Pulmonary artery endothelial cell (primary cell): ENCODE measurements around the gene TIAL1. TPM values are rescaled to one million over a fixed set of nuclear protein-coding genes. Genes with fewer than 3 reads are reported as not detected.
"Not testable (repeated sequence)": the region's sequence is repeated elsewhere in the genome, so short reads cannot be mapped to it uniquely, and the experiment has no call there.

Source experiments
- DNase-seq: peaks from one replicate; pipeline ENCODE4 v3.0.0-alpha.2; 2011; ENCODE audit warnings: low read depth, low spot score
- total RNA-seq: library from RNA; depleted of rRNA; stranded (reverse); fragments of >200 nt; gene quantifications from 2 replicates; pipeline ENCODE4 v1.2.3, GENCODE V29; 2014

Gene TIAL1
- total RNA-seq = 22.0 and 30.8 TPM in 2 replicates

GRCh38 chr10:119596537-119597404 is at the start of gene TIAL1:
Gene TIAL1, minus strand, starts transcription at chr10:119596964. Its CDS starts 499 bp downstream, at chr10:119596465.
- peak; percentile 99 for DNase-seq

- DNase-seq = no peak
These were observed 48.2 kb upstream of the TIAL1 start for GRCh38 chr10:119644994-119645393.

GRCh38 chr10:119644205-119644814 is 47.5 kb upstream of the TIAL1 start:
- DNase-seq = no peak

DNA sequence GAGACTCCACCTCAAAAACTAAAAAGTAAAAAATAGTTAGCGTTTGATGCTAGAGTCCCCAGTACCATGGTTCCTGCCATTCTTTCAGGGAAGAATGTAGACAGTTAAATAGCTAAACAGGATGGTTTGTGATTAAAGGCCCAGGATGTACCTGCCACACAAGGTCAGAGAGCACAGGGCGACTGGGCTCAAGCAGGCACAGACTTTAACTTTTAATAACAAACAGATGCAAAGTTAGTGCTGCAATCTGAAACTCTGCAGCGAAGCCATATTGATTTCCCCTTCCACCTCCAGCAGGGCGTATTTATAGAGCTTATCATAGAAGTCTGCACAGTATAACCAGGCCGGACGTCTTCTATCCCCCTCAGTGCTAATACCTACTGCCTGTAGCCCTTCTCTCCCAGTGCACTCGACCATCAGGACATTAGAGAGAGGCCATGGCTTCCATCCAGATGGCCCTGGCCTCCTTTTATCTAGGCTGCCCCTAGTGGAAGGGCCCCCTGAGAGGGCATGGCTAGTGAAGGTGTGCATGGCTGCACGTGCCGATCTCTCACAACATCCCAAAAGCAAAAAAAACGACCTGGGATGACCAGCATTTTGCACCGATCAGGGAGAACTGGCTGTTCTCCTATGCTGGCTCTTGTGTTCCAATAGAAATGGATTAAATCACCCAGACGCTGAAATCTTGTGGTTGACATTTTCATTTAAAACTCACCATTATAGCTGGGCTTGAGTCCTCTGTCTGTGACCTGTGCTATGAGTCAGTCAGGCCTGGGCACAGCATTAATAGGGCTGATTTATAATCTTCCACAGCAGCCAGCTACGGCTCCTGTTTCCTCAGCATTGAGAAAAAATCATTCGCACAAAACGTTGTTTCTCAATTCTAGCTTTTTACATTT is 46.8 kb upstream of the TIAL1 start:
- no peak for DNase-seq

DNA sequence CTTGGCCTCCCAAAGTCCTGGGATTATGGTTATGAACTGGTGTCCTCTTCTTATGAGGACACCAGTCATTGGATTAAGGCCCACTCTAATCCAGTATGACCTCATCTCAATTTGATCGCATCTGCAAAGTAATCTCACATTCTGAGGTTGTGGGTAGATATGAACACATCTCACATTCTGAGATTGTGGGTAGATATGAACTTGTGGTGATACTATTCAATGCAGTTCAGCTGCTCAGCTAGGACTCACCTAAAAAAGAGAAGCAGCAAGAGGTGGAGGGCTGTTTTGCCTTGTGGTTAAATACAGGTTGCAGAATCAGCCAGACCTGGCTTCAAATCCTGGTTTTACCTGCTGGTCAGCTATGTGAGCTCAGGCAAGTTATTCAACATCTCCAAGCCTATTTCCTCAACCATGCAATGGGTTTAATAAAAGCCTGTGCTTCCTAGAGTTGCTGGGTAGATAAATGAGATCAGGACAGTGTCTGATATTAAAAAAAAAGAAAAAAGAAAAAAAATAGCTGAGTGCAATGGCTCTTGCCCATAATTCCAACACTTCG is 45.9 kb upstream of the TIAL1 start:
- no peak for DNase-seq

GRCh38 chr10:119640875-119641526 is 44.2 kb upstream of the TIAL1 start:
- no peak for DNase-seq

GRCh38 chr10:119640384-119640783 is 43.6 kb upstream of the TIAL1 start:
- DNase-seq = no peak

DNA sequence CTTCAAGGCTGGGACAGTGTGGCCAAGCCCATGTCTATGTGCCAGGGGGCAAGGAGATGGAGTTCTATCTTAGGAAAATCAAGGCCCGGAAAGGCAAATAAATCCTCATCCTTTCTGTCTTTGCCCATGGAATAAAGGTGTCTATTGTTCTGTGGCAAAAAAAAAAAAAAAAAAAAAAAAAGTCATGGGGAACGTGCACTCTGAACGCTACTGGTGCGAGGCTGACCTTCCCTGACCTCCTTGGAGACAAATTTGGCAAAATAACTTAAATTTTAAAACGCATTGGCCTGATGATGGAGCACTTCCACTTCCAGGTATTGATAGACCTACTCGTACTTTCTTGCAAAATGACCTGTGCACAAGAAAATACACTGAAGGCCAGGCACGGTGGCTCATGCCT is 42.2 kb upstream of the TIAL1 start:
- DNase-seq = no peak

GRCh38 chr10:119637631-119638030 is 40.9 kb upstream of the TIAL1 start:
- DNase-seq = no peak

DNA sequence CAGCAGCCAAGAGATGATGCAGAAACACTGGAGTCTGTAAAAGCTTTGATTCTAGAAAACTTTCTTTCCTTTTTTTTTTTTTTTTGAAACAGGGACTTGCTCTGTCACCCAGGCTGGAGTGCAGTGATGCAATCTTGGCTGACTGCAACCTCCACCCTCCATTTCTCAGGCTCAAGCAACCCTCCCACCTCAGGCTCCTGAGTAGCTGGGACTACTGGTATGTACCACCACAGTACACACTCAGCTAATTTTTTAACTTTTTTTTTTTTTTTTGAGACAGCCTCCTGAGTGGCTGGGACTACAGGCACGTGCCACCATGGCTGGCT is 37.4 kb upstream of the TIAL1 start:
- DNase-seq = no peak

- no peak for DNase-seq
These were observed 36.9 kb upstream of the TIAL1 start for GRCh38 chr10:119633538-119634218.

GRCh38 chr10:119630300-119630699 is 33.5 kb upstream of the TIAL1 start:
- no peak for DNase-seq

DNA sequence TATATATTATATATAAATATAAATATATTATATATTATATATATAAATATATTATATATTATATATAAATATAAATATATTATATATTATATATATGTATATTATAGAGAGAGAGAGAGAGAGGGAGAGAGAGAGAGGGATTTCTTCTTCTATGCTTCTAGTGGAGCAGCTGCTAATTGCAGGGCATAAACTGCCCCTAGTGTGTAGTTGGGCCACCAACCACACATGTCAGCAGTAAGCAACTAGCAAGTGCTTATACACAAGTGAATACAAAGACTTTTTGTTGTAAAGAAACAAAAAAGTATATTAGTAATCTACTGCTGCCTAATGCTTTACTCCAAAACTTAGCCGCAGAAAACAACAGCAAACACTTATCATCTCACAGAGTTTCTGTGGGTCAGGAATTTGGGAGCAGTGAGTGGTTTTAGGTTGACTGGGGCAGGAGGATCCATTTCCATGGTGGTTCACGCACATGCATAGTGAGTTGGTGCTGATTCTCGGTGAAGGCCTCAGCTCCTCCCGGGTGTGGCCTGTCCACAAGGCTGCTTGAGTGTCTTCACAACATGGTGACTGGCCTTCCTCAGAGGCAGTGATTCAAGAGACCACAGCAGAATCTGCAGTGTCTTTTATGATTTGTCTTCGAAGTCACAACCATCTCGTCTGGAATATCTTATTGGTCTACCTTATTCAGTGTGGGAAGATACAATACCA is 29.0 kb upstream of the TIAL1 start:
- no peak for DNase-seq

DNA sequence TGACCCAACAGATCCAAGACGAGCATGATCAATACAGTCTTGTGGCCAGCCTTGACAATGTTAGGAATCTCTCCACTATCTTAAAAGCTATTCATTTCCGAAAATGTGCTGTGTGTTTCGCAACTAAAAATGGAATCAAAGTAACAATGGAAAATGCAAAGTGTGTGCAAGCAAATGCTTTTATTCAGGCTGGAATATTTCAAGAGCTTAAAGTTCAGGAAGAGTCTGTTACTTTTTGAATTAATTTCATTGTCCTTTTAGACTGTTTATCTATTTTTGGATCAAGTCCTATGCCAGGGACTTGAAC is 24.3 kb upstream of the TIAL1 start:
- no peak for DNase-seq

- DNase-seq = no peak
These were observed 23.7 kb upstream of the TIAL1 start for GRCh38 chr10:119620241-119621077.

- not testable (repeated sequence) for DNase-seq
These were observed 23.0 kb upstream of the TIAL1 start for GRCh38 chr10:119619811-119620210.

DNA sequence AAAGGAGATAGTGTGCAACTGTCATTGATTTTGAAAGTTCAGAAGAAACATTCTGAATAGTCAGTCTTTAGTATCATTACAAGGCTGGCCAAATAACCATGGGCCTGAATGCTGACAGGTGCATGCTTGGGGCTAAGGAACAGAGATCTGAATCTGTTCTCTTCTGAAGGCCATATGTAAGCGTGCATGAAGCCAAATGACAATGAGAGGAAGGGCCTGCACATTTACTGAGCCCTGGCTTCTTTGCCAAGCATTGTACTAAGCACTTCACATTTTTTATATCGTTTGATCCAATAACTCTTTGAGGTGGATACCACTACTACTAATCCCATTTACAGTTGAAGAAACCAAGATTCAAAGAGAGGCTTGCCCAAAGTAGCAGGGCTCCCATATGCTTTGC is 22.5 kb upstream of the TIAL1 start:
- DNase-seq = peak; percentile 57

DNA sequence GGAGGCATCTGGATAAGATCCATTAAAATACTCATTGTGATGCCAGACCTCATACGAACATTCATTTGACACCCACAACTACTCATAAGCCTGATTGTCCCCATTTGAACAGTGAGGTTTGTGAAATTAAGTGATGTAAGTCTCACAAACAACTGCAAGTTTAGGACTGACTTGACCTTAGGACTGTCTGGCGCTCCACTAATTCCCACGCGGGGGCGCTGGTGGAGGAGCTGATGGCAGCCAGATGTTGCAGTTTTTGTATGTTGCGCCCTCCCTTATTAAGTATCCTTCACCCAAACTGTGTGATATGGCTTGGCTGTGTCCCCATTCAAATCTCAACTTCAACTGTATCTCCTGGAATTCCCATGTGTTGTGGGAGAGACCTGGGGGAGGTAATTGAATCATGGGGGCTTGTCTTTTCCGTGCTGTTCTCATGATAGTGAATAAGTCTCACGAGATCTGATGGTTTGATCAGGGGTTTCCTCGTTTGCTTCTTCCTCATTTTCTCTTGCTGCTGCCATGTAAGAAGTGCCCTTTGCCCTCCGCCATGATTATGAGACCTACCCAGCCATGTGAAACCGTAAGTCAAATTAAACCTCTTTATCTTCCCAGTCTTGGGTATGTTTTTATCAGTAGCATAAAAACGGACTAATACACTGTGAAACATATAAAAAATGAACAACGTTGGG is 20.3 kb upstream of the TIAL1 start:
- DNase-seq = no peak

- no peak for DNase-seq
These were observed 17.9 kb upstream of the TIAL1 start for GRCh38 chr10:119614686-119615085.
